Smooth muscle cell (in vitro differentiated cells): ENCODE results near the gene RNF182. TPM values are rescaled to one million over a fixed set of nuclear protein-coding genes. Genes with fewer than 3 reads are reported as not detected.

Experiments used
- DNase-seq: peaks from one replicate; lab custom pipeline; 2025; ENCODE audit not compliant: unreplicated experiment; lab: John Stamatoyannopoulos, UW
- H2AFZ ChIP-seq: fragments of 200-600 bp; sonication (generic); 2 replicates; pipeline ENCODE4 v1.6.0; 2016; ENCODE audit warnings: antibody characterized with exemption, low read depth, mild to moderate bottlenecking
- H3F3A ChIP-seq: fragments of 200-600 bp; sonication (generic); 2 replicates; pipeline ENCODE4 v1.6.0; 2017; ENCODE audit warnings: antibody characterized with exemption, low read depth
- H3K27ac ChIP-seq: fragments of 200-600 bp; sonication (generic); 2 replicates; pipeline ENCODE4 v1.5.1; 2016; ENCODE audit warnings: low read depth, mild to moderate bottlenecking
- H3K27me3 ChIP-seq: fragments of 200-600 bp; sonication (generic); 2 replicates; pipeline ENCODE4 v1.6.1; 2016; ENCODE audit warnings: low read depth, mild to moderate bottlenecking
- H3K36me3 ChIP-seq: fragments of 200-600 bp; sonication (generic); 2 replicates; pipeline ENCODE4 v1.5.1; 2016; ENCODE audit warnings: low read depth
- H3K4me1 ChIP-seq: fragments of 200-600 bp; sonication (generic); 2 replicates; pipeline ENCODE4 v1.5.1; 2016; ENCODE audit warnings: low read depth
- H3K4me2 ChIP-seq: fragments of 200-600 bp; sonication (generic); 2 replicates; pipeline ENCODE4 v1.6.0; 2016; ENCODE audit warnings: mild to moderate bottlenecking
- H3K4me3 ChIP-seq: fragments of 200-600 bp; sonication (generic); 2 replicates; pipeline ENCODE4 v1.5.1; 2016; ENCODE audit warnings: mild to moderate bottlenecking
- H3K79me2 ChIP-seq: fragments of 200-600 bp; sonication (generic); 2 replicates; pipeline ENCODE4 v1.6.0; 2016; ENCODE audit warnings: low read depth, mild to moderate bottlenecking
- H3K9ac ChIP-seq: fragments of 200-600 bp; sonication (generic); 2 replicates; pipeline ENCODE4 v1.6.0; 2016; ENCODE audit warnings: low read depth
- H3K9me3 ChIP-seq: fragments of 200-600 bp; sonication (generic); replicated peaks from 2 replicates; pipeline ENCODE4 v1.5.1; 2016; ENCODE audit warnings: low read depth
- H4K20me1 ChIP-seq: fragments of 200-600 bp; sonication (generic); 2 replicates; pipeline ENCODE4 v1.6.0; 2016; ENCODE audit warnings: low read depth
- CTCF ChIP-seq: fragments of 200-600 bp; sonication (generic); IDR thresholded peaks from 2 replicates; pipeline ENCODE4 v1.5.1; 2017; ENCODE audit warnings: borderline replicate concordance, mild to moderate bottlenecking, antibody characterized with exemption; ENCODE audit not compliant: insufficient read depth, poor library complexity, severe bottlenecking
- WGBS: methylation state at CpG from one replicate; pipeline ENCODE4 v1.1.7; 2016; ENCODE audit warnings: low lambda C conversion rate; 5-methylcytosine and 5-hydroxymethylcytosine counted together
- polyA plus RNA-seq: library from polyadenylated mRNA; unstranded; fragments of >200 nt; fragmentation: Nextera tagmentation; extraction: Ambion mirVana; gene quantifications from 2 replicates; pipeline ENCODE4 v1.2.1, GENCODE V29; 2016
- total RNA-seq: library from RNA; depleted of rRNA; stranded (reverse); fragments of >200 nt; gene quantifications from 2 replicates; pipeline ENCODE4 v1.2.3, GENCODE V29; 2014

The RNF182 gene
- total and polyA plus RNA-seq, 2 experiments from 2014 or later = 0.76 TPM; not detected in 1

- no peak for DNase-seq
- Histone ChIP-seq H3K9me3 (no peaks in the 10 kb centered on the region), H2AFZ (no peak overlapping the region), H3F3A (no peaks in the 10 kb centered on the region), H4K20me1 (no peaks in the 10 kb centered on the region), H3K79me2 (no peaks in the 10 kb centered on the region), H3K27ac (no peak overlapping the region), H3K36me3 (no peaks in the 10 kb centered on the region), H3K4me2 (no peak overlapping the region), H3K27me3 (no peaks in the 10 kb centered on the region), H3K4me3 (no peak overlapping the region), H3K9ac (no peak overlapping the region), H3K4me1 (no peaks in the 10 kb centered on the region)
- no peak for TF ChIP-seq CTCF
- WGBS = 93% methylated on average over 6 of the region's 6 CpGs
Measured at GRCh38 chr6:13978102-13978640, 53.4 kb downstream of the RNF182 start.

DNA sequence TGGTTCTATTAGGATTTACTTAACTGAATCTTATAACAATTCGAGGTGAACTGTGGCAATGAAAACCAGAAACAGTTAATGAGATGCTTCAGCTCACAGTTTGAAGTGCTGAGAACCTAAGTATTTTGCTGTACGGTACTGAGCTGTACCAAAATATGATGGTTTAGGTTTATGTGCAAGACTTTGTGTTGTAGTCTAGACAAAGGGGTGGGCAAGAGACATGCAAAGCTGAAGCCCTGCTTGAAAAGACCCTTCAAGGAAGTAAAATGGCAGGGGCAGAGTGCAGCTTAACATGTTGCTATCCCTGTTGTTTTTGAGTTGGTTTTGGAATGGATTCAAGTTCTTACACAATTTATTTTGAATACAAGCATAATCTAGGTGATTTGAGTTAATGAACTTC is 54.0 kb downstream of the RNF182 start:
- H3K4me2 ChIP-seq = no peak overlapping the region
- H3K79me2 ChIP-seq = no peaks in the 10 kb centered on the region

DNA sequence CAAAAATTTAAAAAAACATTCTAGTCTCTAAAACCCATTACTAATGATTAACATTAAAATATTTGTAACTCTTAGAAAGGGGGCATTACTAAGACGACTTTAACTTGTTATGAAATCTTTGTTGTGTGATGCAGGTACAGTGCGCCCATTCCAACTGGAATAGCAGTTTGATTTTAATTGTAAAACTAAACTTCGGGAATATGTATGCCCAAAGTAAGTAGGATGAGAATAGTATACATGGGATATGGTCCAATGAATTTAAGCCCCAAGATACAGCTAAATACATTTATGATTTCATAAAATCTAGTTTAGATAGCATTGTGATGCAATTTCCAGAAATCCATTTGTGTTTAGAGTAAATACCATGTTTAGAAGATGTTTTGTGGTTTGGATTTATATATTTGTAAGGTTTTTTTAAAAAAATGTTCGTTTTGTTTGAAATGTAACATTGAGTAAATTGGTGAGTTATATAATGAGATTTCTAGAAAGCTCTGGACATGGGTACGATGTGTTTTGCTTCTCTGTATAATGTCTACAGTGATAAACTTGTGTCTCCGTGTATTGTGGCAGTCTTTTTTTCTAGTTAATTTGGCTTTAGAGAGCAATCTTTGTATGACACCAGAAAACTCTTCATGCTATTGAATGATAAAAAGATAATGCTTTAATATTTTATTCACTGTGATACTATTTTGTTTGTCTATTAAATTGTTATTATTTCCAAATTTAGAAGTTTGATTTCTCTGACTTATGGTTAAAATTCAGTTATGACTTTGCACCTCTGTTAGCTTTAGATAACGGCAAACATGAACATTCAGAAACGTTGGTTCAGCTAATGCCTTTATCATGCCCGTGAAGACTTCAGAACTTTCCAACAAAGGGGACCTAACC is 54.8 kb downstream of the RNF182 start:
- no peak for TF ChIP-seq CTCF

More for the DNA sequence above, 54.0 kb downstream of the RNF182 start:
- H3K27me3 ChIP-seq = no peaks in the 10 kb centered on the region
- DNase-seq = no peak
- H3K36me3 ChIP-seq = no peaks in the 10 kb centered on the region
- no peak for TF ChIP-seq CTCF
- H3K9ac ChIP-seq = no peak overlapping the region
- H3K27ac ChIP-seq = no peak overlapping the region
- no peaks in the 10 kb centered on the region for H3K9me3 ChIP-seq
- no peaks in the 10 kb centered on the region for H3F3A ChIP-seq
- H3K4me1 ChIP-seq = no peaks in the 10 kb centered on the region
- no peaks in the 10 kb centered on the region for H4K20me1 ChIP-seq
- H2AFZ ChIP-seq = no peak overlapping the region
- H3K4me3 ChIP-seq = no peak overlapping the region
- 91% methylated on average over 2 of the region's 2 CpGs for WGBS

DNA sequence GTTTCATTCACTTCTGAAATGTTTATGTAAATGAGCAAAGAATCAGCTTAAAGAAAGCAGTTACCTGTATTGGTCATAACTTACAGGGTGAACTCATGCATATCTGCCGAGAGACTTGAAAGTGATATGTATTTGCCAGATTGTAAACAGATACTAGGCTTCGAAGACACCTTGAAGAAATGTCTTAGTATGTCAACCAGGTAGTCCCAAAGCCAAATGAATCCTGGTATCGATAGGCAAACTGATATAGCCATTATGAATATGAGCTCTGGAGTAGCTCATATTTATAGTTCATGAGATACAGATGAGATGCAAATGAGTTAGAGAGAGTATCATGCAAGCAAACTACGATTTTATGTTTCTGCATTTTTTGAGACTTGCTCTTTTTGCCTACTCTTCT is 55.8 kb downstream of the RNF182 start:
- Histone ChIP-seq H3K4me2 (no peak overlapping the region), H3K9ac (no peak overlapping the region), H4K20me1 (no peaks in the 10 kb centered on the region), H3K79me2 (no peaks in the 10 kb centered on the region), H3K27ac (no peak overlapping the region), H3K9me3 (no peaks in the 10 kb centered on the region), H3K4me3 (no peak overlapping the region), H3K4me1 (no peaks in the 10 kb centered on the region), H2AFZ (no peak overlapping the region), H3F3A (no peaks in the 10 kb centered on the region), H3K27me3 (no peaks in the 10 kb centered on the region), H3K36me3 (no peaks in the 10 kb centered on the region)
- no peak for DNase-seq
- 69% methylated on average over 4 of the region's 4 CpGs for WGBS
- no peak for TF ChIP-seq CTCF

More for the DNA sequence above, 54.8 kb downstream of the RNF182 start:
- Histone ChIP-seq H4K20me1 (no peaks in the 10 kb centered on the region), H3K9me3 (no peaks in the 10 kb centered on the region), H3K36me3 (no peaks in the 10 kb centered on the region), H3F3A (no peaks in the 10 kb centered on the region), H2AFZ (no peak overlapping the region), H3K4me3 (no peak overlapping the region), H3K27me3 (no peaks in the 10 kb centered on the region), H3K27ac (no peak overlapping the region), H3K4me1 (no peaks in the 10 kb centered on the region), H3K9ac (no peak overlapping the region), H3K4me2 (no peak overlapping the region), H3K79me2 (no peaks in the 10 kb centered on the region)
- no peak for DNase-seq
- 92% methylated on average over 9 of the region's 9 CpGs for WGBS
